ENCODE results near the gene TCF4.

The TCF4 gene

GRCh38 chr18:55396979-55397378 lies 191.0 kb downstream of the TCF4 start:
- no peak overlapping the region for H3K27ac ChIP-seq (ENCODE audit: low read depth, low read length)
- H3K4me3 ChIP-seq (ENCODE audit: low read length) = no peak overlapping the region
- no peaks in the 10 kb centered on the region for H3K27me3 ChIP-seq (ENCODE audit: insufficient read depth, low read length)
- H3K36me3 ChIP-seq (ENCODE audit: insufficient read depth, low read length) = no peaks in the 10 kb centered on the region
- H3K9ac ChIP-seq (ENCODE audit: low read depth, low read length) = no peak overlapping the region
- no CpG with 5 or more reads among the region's 2 CpGs for WGBS
- H3K4me1 ChIP-seq (ENCODE audit: insufficient read depth, low read length) = peaks cover 40% of the 10 kb centered on the region
- H3K9me3 ChIP-seq (ENCODE audit: insufficient read depth, low read depth, low read length) = no peaks in the 10 kb centered on the region

- Histone ChIP-seq H3K4me3 (ENCODE audit: low read length) (no peak overlapping the region), H3K27ac (ENCODE audit: low read depth, low read length) (no peak overlapping the region), H3K9me3 (ENCODE audit: insufficient read depth, low read depth, low read length) (no peaks in the 10 kb centered on the region), H3K36me3 (ENCODE audit: insufficient read depth, low read length) (no peaks in the 10 kb centered on the region), H3K27me3 (ENCODE audit: insufficient read depth, low read length) (no peaks in the 10 kb centered on the region), H3K4me1 (ENCODE audit: insufficient read depth, low read length) (peaks cover 34% of the 10 kb centered on the region), H3K9ac (ENCODE audit: low read depth, low read length) (no peak overlapping the region)
- WGBS = 95% methylated on average over 3 of the region's 3 CpGs
These were observed 191.6 kb downstream of the TCF4 start for GRCh38 chr18:55396267-55396905.

DNA sequence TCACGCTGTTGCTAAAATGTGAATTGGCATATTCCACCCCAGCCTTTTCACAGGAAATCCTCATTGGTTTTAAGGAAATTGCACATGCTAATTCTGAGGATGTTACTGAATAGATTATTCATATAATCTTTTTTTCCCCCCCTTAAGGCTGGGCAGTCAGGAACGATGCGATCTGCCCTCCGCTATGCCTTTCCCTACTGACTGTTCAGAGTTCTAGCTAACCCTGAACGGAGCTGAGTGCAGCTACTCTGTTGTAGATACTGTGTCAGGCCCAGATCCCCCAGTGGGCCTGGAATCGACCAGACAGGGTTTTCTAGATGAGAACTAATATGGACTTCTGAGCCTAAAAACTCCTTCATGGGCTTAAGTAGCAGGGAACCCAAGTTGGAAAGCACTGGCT lies 192.2 kb downstream of the TCF4 start:
- 92% methylated on average over 6 of the region's 6 CpGs for WGBS
- H3K36me3 ChIP-seq (ENCODE audit: insufficient read depth, low read length) = no peaks in the 10 kb centered on the region
- peaks cover 28% of the 10 kb centered on the region for H3K4me1 ChIP-seq (ENCODE audit: insufficient read depth, low read length)
- H3K27ac ChIP-seq (ENCODE audit: low read depth, low read length) = no peak overlapping the region
- H3K4me3 ChIP-seq (ENCODE audit: low read length) = no peak overlapping the region
- no peak overlapping the region for H3K9ac ChIP-seq (ENCODE audit: low read depth, low read length)
- H3K9me3 ChIP-seq (ENCODE audit: insufficient read depth, low read depth, low read length) = no peaks in the 10 kb centered on the region
- H3K27me3 ChIP-seq (ENCODE audit: insufficient read depth, low read length) = no peaks in the 10 kb centered on the region

DNA sequence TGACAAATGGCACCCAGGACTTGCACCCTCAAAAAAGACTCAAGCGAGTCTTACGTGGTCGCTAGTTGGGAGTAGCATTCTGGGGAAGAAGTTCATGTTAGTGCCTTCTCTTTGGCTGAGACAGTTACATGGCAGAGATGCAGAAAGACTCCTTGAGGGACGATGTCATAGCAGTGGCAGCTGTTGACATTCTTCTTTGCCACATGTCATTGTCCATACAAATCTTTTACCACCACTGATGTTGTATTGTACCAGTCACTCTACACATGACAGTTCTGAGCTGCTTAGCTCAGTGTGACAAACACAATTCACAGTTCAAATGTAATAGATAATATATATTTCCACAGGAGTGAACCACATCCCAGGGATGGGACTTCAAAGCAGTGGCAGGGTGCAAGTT lies 197.1 kb downstream of the TCF4 start:
- 97% methylated on average over 4 of the region's 4 CpGs for WGBS

GRCh38 chr18:55387139-55387984 lies 200.6 kb downstream of the TCF4 start:
- peaks cover 6% of the 10 kb centered on the region; the same call in 1 of the 2 replicates for H3K4me1 ChIP-seq (ENCODE audit: insufficient read depth, low read length)
- H3K27me3 ChIP-seq (ENCODE audit: insufficient read depth, low read length) = no peaks in the 10 kb centered on the region
- H3K9me3 ChIP-seq (ENCODE audit: insufficient read depth, low read depth, low read length) = peaks cover 6% of the 10 kb centered on the region; the same call in 1 of the 2 replicates
- no peak overlapping the region for H3K27ac ChIP-seq (ENCODE audit: low read depth, low read length)
- no peak overlapping the region for H3K9ac ChIP-seq (ENCODE audit: low read depth, low read length)
- peaks cover 9% of the 10 kb centered on the region; the same call in 1 of the 2 replicates for H3K36me3 ChIP-seq (ENCODE audit: insufficient read depth, low read length)
- WGBS = 85% methylated on average over 8 of the region's 8 CpGs
- H3K4me3 ChIP-seq (ENCODE audit: low read length) = no peak overlapping the region

More for the DNA sequence above, 197.1 kb downstream of the TCF4 start:
- no peak overlapping the region for H3K4me3 ChIP-seq (ENCODE audit: low read length)
- no peak overlapping the region for H3K27ac ChIP-seq (ENCODE audit: low read depth, low read length)
- H3K4me1 ChIP-seq (ENCODE audit: insufficient read depth, low read length) = no peaks in the 10 kb centered on the region
- H3K27me3 ChIP-seq (ENCODE audit: insufficient read depth, low read length) = no peaks in the 10 kb centered on the region
- no peaks in the 10 kb centered on the region for H3K9me3 ChIP-seq (ENCODE audit: insufficient read depth, low read depth, low read length)
- no peak overlapping the region for H3K9ac ChIP-seq (ENCODE audit: low read depth, low read length)
- no peaks in the 10 kb centered on the region for H3K36me3 ChIP-seq (ENCODE audit: insufficient read depth, low read length)

GRCh38 chr18:55386545-55386944 lies 201.4 kb downstream of the TCF4 start:
- H3K4me3 ChIP-seq (ENCODE audit: low read length) = no peak overlapping the region
- H3K36me3 ChIP-seq (ENCODE audit: insufficient read depth, low read length) = peaks cover 9% of the 10 kb centered on the region; the same call in 1 of the 2 replicates
- H3K27me3 ChIP-seq (ENCODE audit: insufficient read depth, low read length) = no peaks in the 10 kb centered on the region
- peaks cover 10% of the 10 kb centered on the region; the same call in 1 of the 2 replicates for H3K9me3 ChIP-seq (ENCODE audit: insufficient read depth, low read depth, low read length)
- H3K4me1 ChIP-seq (ENCODE audit: insufficient read depth, low read length) = peaks cover 6% of the 10 kb centered on the region; the same call in 1 of the 2 replicates
- H3K27ac ChIP-seq (ENCODE audit: low read depth, low read length) = no peak overlapping the region
- WGBS = 85% methylated on average over 1 of the region's 1 CpG
- no peak overlapping the region for H3K9ac ChIP-seq (ENCODE audit: low read depth, low read length)

- Histone ChIP-seq H3K9me3 (ENCODE audit: insufficient read depth, low read depth, low read length) (peaks cover 10% of the 10 kb centered on the region; the same call in 1 of the 2 replicates), H3K36me3 (ENCODE audit: insufficient read depth, low read length) (peaks cover 9% of the 10 kb centered on the region; the same call in 1 of the 2 replicates), H3K27me3 (ENCODE audit: insufficient read depth, low read length) (no peaks in the 10 kb centered on the region), H3K4me1 (ENCODE audit: insufficient read depth, low read length) (peaks cover 6% of the 10 kb centered on the region; the same call in 1 of the 2 replicates), H3K27ac (ENCODE audit: low read depth, low read length) (no peak overlapping the region), H3K9ac (ENCODE audit: low read depth, low read length) (no peak overlapping the region), H3K4me3 (ENCODE audit: low read length) (no peak overlapping the region)
- 94% methylated on average over 4 of the region's 4 CpGs for WGBS
These were observed 202.2 kb downstream of the TCF4 start for GRCh38 chr18:55385770-55386169.

- Histone ChIP-seq H3K27me3 (ENCODE audit: insufficient read depth, low read length) (no peaks in the 10 kb centered on the region), H3K4me1 (ENCODE audit: insufficient read depth, low read length) (peaks cover 6% of the 10 kb centered on the region; the same call in 1 of the 2 replicates), H3K27ac (ENCODE audit: low read depth, low read length) (no peak overlapping the region), H3K36me3 (ENCODE audit: insufficient read depth, low read length) (peaks cover 9% of the 10 kb centered on the region; the same call in 1 of the 2 replicates), H3K4me3 (ENCODE audit: low read length) (no peak overlapping the region), H3K9me3 (ENCODE audit: insufficient read depth, low read depth, low read length) (peaks cover 10% of the 10 kb centered on the region; the same call in 1 of the 2 replicates), H3K9ac (ENCODE audit: low read depth, low read length) (no peak overlapping the region)
- 89% methylated on average over 2 of the region's 4 CpGs for WGBS
These were observed 203.3 kb downstream of the TCF4 start for GRCh38 chr18:55384551-55385275.

GRCh38 chr18:55384115-55384514 lies 203.9 kb downstream of the TCF4 start:
- peaks cover 9% of the 10 kb centered on the region; the same call in 1 of the 2 replicates for H3K36me3 ChIP-seq (ENCODE audit: insufficient read depth, low read length)
- H3K9me3 ChIP-seq (ENCODE audit: insufficient read depth, low read depth, low read length) = peaks cover 10% of the 10 kb centered on the region; the same call in 1 of the 2 replicates
- H3K9ac ChIP-seq (ENCODE audit: low read depth, low read length) = no peak overlapping the region
- 92% methylated on average over 4 of the region's 4 CpGs for WGBS
- peaks cover 6% of the 10 kb centered on the region; the same call in 1 of the 2 replicates for H3K4me1 ChIP-seq (ENCODE audit: insufficient read depth, low read length)
- no peak overlapping the region for H3K4me3 ChIP-seq (ENCODE audit: low read length)
- H3K27ac ChIP-seq (ENCODE audit: low read depth, low read length) = no peak overlapping the region
- H3K27me3 ChIP-seq (ENCODE audit: insufficient read depth, low read length) = no peaks in the 10 kb centered on the region

DNA sequence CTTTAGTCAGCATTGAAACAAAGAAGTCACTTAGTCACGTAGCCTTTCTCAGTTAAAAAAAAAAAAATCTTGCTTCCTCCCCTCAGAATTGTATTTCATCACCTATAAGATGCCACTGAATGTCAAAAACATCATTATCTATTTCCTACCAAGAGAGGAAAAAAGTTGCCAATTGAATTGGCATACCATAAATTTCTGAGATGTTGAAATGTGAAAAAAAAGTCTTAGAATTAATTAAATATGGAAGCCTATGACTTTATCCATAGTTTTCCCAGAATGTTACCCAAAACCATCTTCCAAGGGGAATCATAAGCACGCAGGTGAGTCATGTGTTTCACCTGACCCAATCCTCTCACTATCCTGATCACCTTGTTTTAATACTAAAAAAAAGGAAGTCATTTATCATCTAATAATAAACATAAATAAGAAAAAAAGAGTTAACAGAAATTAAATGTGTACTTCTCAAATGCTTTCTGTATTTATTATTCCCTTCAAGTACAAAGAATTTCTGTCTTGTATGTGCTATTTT lies 205.7 kb downstream of the TCF4 start:
- H3K36me3 ChIP-seq (ENCODE audit: insufficient read depth, low read length) = peaks cover 9% of the 10 kb centered on the region; the same call in 1 of the 2 replicates

More for the DNA sequence above, 205.7 kb downstream of the TCF4 start:
- H3K27me3 ChIP-seq (ENCODE audit: insufficient read depth, low read length) = no peaks in the 10 kb centered on the region
- H3K9ac ChIP-seq (ENCODE audit: low read depth, low read length) = no peak overlapping the region
- H3K4me3 ChIP-seq (ENCODE audit: low read length) = no peak overlapping the region
- H3K27ac ChIP-seq (ENCODE audit: low read depth, low read length) = no peak overlapping the region
- H3K4me1 ChIP-seq (ENCODE audit: insufficient read depth, low read length) = peaks cover 6% of the 10 kb centered on the region; the same call in 1 of the 2 replicates
- 85% methylated on average over 2 of the region's 2 CpGs for whole genome bisulfite sequencing
- peaks cover 10% of the 10 kb centered on the region; the same call in 1 of the 2 replicates for H3K9me3 ChIP-seq (ENCODE audit: insufficient read depth, low read depth, low read length)

Measured in HUES64 (cell line).